HEK293 (cell line): ENCODE measurements around the gene CYP17A1.

ENCODE experiments used
- ZNF274 ChIP-seq, 2 experiments: fragments of 200-500 bp in 1 of 2; fragments of 450-650 bp in 1 of 2; sonication (Bioruptor generic) in 1 of 2; formaldehyde crosslinking in 1 of 2; IDR thresholded peaks; 2 replicates each; pipeline versions ENCODE4 v1.5.1 to v1.6.1; 2014 to 2016; ENCODE audit warnings: borderline replicate concordance in 1 of 2, inconsistent platforms in 1 of 2, low read length in 1 of 2, missing biosample characterization in 1 of 2, missing genetic modification characterization in 1 of 2
- TF ChIP-seq, protein P1 (sequence below): fragments of 450-650 bp; IDR thresholded peaks from 2 replicates; pipeline ENCODE4 v1.5.1; 2018; ENCODE audit warnings: missing biosample characterization, mild to moderate bottlenecking, missing genetic modification characterization
- TF ChIP-seq, protein P2 (sequence below): fragments of 450-650 bp; formaldehyde crosslinking; IDR thresholded peaks from 2 replicates; pipeline ENCODE4 v1.5.1; 2016; ENCODE audit warnings: missing biosample characterization, missing genetic modification characterization
- TF ChIP-seq, protein P3 (sequence below): fragments of 450-650 bp; formaldehyde crosslinking; IDR thresholded peaks from 2 replicates; pipeline ENCODE4 v1.5.1; 2016; ENCODE audit warnings: missing biosample characterization, missing genetic modification characterization

GRCh38 chr10:102801978-102802377 lies 35.2 kb downstream of the CYP17A1 start:
- no peak for TF ChIP-seq ZNF274 (IDR thresholded peaks at IDR 0.05; ENCODE audit: low read length)
- no peak for TF ChIP-seq ZNF274 (tag by site-specific recombination; IDR thresholded peaks at IDR 0.05; ENCODE audit: borderline replicate concordance)
- TF ChIP-seq, protein P1, sequence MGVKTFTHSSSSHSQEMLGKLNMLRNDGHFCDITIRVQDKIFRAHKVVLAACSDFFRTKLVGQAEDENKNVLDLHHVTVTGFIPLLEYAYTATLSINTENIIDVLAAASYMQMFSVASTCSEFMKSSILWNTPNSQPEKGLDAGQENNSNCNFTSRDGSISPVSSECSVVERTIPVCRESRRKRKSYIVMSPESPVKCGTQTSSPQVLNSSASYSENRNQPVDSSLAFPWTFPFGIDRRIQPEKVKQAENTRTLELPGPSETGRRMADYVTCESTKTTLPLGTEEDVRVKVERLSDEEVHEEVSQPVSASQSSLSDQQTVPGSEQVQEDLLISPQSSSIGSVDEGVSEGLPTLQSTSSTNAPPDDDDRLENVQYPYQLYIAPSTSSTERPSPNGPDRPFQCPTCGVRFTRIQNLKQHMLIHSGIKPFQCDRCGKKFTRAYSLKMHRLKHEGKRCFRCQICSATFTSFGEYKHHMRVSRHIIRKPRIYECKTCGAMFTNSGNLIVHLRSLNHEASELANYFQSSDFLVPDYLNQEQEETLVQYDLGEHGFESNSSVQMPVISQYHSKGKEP (tag by site-specific recombination): no peak
- TF ChIP-seq, protein P2, sequence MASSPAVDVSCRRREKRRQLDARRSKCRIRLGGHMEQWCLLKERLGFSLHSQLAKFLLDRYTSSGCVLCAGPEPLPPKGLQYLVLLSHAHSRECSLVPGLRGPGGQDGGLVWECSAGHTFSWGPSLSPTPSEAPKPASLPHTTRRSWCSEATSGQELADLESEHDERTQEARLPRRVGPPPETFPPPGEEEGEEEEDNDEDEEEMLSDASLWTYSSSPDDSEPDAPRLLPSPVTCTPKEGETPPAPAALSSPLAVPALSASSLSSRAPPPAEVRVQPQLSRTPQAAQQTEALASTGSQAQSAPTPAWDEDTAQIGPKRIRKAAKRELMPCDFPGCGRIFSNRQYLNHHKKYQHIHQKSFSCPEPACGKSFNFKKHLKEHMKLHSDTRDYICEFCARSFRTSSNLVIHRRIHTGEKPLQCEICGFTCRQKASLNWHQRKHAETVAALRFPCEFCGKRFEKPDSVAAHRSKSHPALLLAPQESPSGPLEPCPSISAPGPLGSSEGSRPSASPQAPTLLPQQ (tag by site-specific recombination): no peak
- TF ChIP-seq, protein P3, sequence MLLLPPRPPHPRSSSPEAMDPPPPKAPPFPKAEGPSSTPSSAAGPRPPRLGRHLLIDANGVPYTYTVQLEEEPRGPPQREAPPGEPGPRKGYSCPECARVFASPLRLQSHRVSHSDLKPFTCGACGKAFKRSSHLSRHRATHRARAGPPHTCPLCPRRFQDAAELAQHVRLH (tag by site-specific recombination): no peak
